ENCODE data around the gene CEND1.
A peak's percentile ranks its signal among the peaks of the same experiment; 100 is the strongest.

DNA sequence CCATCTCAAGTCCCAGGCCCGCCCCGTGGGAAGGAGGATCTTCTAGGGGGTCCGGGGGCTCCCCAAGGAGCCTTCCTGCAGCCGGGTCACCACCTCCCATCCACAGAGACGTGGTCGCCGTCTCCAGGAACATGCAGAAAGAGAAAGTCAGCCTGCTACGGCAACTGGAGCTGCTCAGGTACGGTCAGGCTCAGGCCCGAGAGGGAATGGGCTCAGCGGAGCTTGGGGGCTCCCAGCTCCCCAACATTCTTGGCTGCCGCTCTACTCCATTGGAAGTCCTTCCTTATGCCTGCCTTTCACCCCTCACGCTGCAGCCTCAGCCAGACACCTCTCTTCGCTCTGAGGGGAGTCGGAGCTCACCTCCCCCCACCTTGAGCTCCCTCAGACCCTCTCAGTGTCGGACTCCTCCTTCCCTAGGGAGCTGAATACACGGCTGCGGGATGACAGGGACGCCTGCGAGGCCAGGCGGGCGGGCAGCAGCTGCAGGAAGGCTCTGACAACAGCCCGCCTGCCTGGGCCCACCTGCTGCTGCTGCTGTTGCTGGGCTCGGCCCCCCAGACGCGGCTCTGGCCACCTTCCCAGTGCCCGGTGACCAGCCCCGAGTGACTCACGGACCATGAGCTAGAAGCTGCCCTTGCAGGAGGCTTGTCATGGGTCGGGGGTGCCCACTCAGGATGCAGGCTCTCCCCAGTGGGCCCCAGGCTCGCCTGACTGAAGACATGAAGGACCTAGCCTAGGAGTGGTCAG is 41.4 kb upstream of the CEND1 start:
- TF ChIP-seq, protein P1, sequence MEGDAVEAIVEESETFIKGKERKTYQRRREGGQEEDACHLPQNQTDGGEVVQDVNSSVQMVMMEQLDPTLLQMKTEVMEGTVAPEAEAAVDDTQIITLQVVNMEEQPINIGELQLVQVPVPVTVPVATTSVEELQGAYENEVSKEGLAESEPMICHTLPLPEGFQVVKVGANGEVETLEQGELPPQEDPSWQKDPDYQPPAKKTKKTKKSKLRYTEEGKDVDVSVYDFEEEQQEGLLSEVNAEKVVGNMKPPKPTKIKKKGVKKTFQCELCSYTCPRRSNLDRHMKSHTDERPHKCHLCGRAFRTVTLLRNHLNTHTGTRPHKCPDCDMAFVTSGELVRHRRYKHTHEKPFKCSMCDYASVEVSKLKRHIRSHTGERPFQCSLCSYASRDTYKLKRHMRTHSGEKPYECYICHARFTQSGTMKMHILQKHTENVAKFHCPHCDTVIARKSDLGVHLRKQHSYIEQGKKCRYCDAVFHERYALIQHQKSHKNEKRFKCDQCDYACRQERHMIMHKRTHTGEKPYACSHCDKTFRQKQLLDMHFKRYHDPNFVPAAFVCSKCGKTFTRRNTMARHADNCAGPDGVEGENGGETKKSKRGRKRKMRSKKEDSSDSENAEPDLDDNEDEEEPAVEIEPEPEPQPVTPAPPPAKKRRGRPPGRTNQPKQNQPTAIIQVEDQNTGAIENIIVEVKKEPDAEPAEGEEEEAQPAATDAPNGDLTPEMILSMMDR (IDR thresholded peaks at IDR 0.05) = no peak
- TF ChIP-seq ZNF138 (CRISPR knock-in tag; conservative IDR thresholded peaks at IDR 0.05) (no peak), CREB1 (CRISPR knock-in tag; IDR thresholded peaks at IDR 0.05) (no peak), KAT7 (CRISPR knock-in tag; IDR thresholded peaks at IDR 0.05; ENCODE audit: borderline replicate concordance) (no peak), FOXP1 (CRISPR knock-in tag; IDR thresholded peaks at IDR 0.05; ENCODE audit: borderline replicate concordance) (0 out of 2 replicates have a peak, but pooled peaks have one; percentile 6)

All from WTC11 (cell line).